ENCODE results near the gene SEPHS2.

- TF ChIP-seq, protein P1, sequence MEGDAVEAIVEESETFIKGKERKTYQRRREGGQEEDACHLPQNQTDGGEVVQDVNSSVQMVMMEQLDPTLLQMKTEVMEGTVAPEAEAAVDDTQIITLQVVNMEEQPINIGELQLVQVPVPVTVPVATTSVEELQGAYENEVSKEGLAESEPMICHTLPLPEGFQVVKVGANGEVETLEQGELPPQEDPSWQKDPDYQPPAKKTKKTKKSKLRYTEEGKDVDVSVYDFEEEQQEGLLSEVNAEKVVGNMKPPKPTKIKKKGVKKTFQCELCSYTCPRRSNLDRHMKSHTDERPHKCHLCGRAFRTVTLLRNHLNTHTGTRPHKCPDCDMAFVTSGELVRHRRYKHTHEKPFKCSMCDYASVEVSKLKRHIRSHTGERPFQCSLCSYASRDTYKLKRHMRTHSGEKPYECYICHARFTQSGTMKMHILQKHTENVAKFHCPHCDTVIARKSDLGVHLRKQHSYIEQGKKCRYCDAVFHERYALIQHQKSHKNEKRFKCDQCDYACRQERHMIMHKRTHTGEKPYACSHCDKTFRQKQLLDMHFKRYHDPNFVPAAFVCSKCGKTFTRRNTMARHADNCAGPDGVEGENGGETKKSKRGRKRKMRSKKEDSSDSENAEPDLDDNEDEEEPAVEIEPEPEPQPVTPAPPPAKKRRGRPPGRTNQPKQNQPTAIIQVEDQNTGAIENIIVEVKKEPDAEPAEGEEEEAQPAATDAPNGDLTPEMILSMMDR (IDR thresholded peaks at IDR 0.05; ENCODE audit: poor library complexity, severe bottlenecking) = no peak
- no peak for TF ChIP-seq TAF1 (IDR thresholded peaks at IDR 0.05; ENCODE audit: low read depth)
- TF ChIP-seq RAD21 (conservative IDR thresholded peaks at IDR 0.05) = no peak
- no peak for TF ChIP-seq POLR2AphosphoS5 (IDR thresholded peaks at IDR 0.05)
These were observed 12.3 kb upstream of the SEPHS2 start for GRCh38 chr16:30457743-30458560.
